ENCODE data around the gene CCKAR.
"Not testable (repeated sequence)": the region's sequence is repeated elsewhere in the genome, so short reads cannot be mapped to it uniquely, and the experiment has no call there.

The CCKAR gene

GRCh38 chr4:26503427-26503826 is 13.1 kb upstream of the CCKAR start:
- H3K4me2 ChIP-seq (ENCODE audit: insufficient read depth, low read length, poor library complexity, severe bottlenecking) = no peak overlapping the region
- no peak overlapping the region for H2BK12ac ChIP-seq (ENCODE audit: low read length)
- H3K18ac ChIP-seq (ENCODE audit: low read length) = no peak overlapping the region
- no peak overlapping the region for H3K23ac ChIP-seq (ENCODE audit: low read depth, low read length, poor library complexity)
- H4K91ac ChIP-seq (ENCODE audit: low read depth, low read length, poor library complexity) = no peak overlapping the region
- H3K27me3 ChIP-seq (ENCODE audit: control insufficient read depth in 3 of 3, insufficient read depth in 3 of 3, low read depth in 1 of 3, low read length in 3 of 3) = peaks cover 0 to 6% (median 0%) of the 10 kb centered on the region in 3 experiments
- no peak overlapping the region for H2AFZ ChIP-seq (ENCODE audit: low read length)
- no peak overlapping the region for H2BK120ac ChIP-seq (ENCODE audit: low read depth, low read length)
- DNase-seq (ENCODE audit: low spot score) = no peak
- peak overlapping the region; percentile 18 for H2AK5ac ChIP-seq (ENCODE audit: low read depth, low read length)
- no peak overlapping the region for H2BK5ac ChIP-seq (ENCODE audit: low read length)
- no peak overlapping the region for H2BK15ac ChIP-seq (ENCODE audit: low read length)
- no peak overlapping the region for H3K27ac ChIP-seq (replicated peaks; ENCODE audit: low read length)
- no peaks in the 10 kb centered on the region for H3K36me3 ChIP-seq (replicated peaks in 1 of 2; ENCODE audit: control insufficient read depth in 2 of 2, insufficient read depth in 2 of 2, low read length in 2 of 2)
- no CpG with 5 or more reads among the region's 5 CpGs for WGBS, 2 donors (ENCODE audit: extremely low coverage in 2 of 2, insufficient read length in 2 of 2, insufficient replicate concordance in 1 of 2)
- no peak overlapping the region for H3K14ac ChIP-seq (ENCODE audit: low read length)
- H3K9me3 ChIP-seq (replicated peaks in 1 of 2; ENCODE audit: control insufficient read depth in 2 of 2, insufficient read depth in 1 of 2, low read depth in 1 of 2, low read length in 2 of 2) = peaks cover 2 to 6% of the 10 kb centered on the region in 2 donors
- no peak overlapping the region for H4K8ac ChIP-seq (ENCODE audit: low read depth, low read length)
- H3K4me3 ChIP-seq (ENCODE audit: low read length in 2 of 2) = no peak overlapping the region
- no peaks in the 10 kb centered on the region for H3K79me1 ChIP-seq (ENCODE audit: low read depth, low read length)
- no peak overlapping the region for H3K4ac ChIP-seq (ENCODE audit: low read length)
- no peak overlapping the region for H3K9ac ChIP-seq (ENCODE audit: low read depth, low read length, poor library complexity)
- H3K4me1 ChIP-seq (ENCODE audit: control insufficient read depth in 2 of 2, insufficient read depth in 1 of 2, low read depth in 1 of 2, low read length in 2 of 2) = no peaks in the 10 kb centered on the region

GRCh38 chr4:26500565-26500999 is 10.3 kb upstream of the CCKAR start:
- not testable (repeated sequence) for H2AK5ac ChIP-seq (ENCODE audit: low read depth, low read length); H3K14ac ChIP-seq (ENCODE audit: low read length); H3K4me3 ChIP-seq (ENCODE audit: low read length in 2 of 2); DNase-seq (ENCODE audit: low spot score); H2BK120ac ChIP-seq (ENCODE audit: low read depth, low read length); H4K91ac ChIP-seq (ENCODE audit: low read depth, low read length, poor library complexity); H3K27ac ChIP-seq (replicated peaks; ENCODE audit: low read length); H3K9me3 ChIP-seq (replicated peaks in 1 of 2; ENCODE audit: control insufficient read depth in 2 of 2, insufficient read depth in 1 of 2, low read depth in 1 of 2, low read length in 2 of 2); H2BK5ac ChIP-seq (ENCODE audit: low read length); H3K9ac ChIP-seq (ENCODE audit: low read depth, low read length, poor library complexity); H3K79me1 ChIP-seq (ENCODE audit: low read depth, low read length); H3K36me3 ChIP-seq (replicated peaks in 1 of 2; ENCODE audit: control insufficient read depth in 2 of 2, insufficient read depth in 2 of 2, low read length in 2 of 2); H2BK15ac ChIP-seq (ENCODE audit: low read length); H3K4me1 ChIP-seq (ENCODE audit: control insufficient read depth in 2 of 2, insufficient read depth in 1 of 2, low read depth in 1 of 2, low read length in 2 of 2); H3K4me2 ChIP-seq (ENCODE audit: insufficient read depth, low read length, poor library complexity, severe bottlenecking); H3K4ac ChIP-seq (ENCODE audit: low read length); H2AFZ ChIP-seq (ENCODE audit: low read length); H3K27me3 ChIP-seq (ENCODE audit: control insufficient read depth in 3 of 3, insufficient read depth in 3 of 3, low read depth in 1 of 3, low read length in 3 of 3); H4K8ac ChIP-seq (ENCODE audit: low read depth, low read length); H3K23ac ChIP-seq (ENCODE audit: low read depth, low read length, poor library complexity); H3K18ac ChIP-seq (ENCODE audit: low read length); H2BK12ac ChIP-seq (ENCODE audit: low read length)
- WGBS, 2 donors (ENCODE audit: extremely low coverage in 2 of 2, insufficient read length in 2 of 2, insufficient replicate concordance in 1 of 2) = no CpG with 5 or more reads among the region's 9 CpGs

- H3K36me3 ChIP-seq (replicated peaks in 1 of 2; ENCODE audit: control insufficient read depth in 2 of 2, insufficient read depth in 2 of 2, low read length in 2 of 2) = no peaks in the 10 kb centered on the region
- DNase-seq (ENCODE audit: low spot score) = no peak
- H4K91ac ChIP-seq (ENCODE audit: low read depth, low read length, poor library complexity) = no peak overlapping the region
- no peak overlapping the region for H3K9ac ChIP-seq (ENCODE audit: low read depth, low read length, poor library complexity)
- H2BK5ac ChIP-seq (ENCODE audit: low read length) = no peak overlapping the region
- no peak overlapping the region for H3K4ac ChIP-seq (ENCODE audit: low read length)
- no peaks in the 10 kb centered on the region for H3K79me1 ChIP-seq (ENCODE audit: low read depth, low read length)
- no peak overlapping the region for H4K8ac ChIP-seq (ENCODE audit: low read depth, low read length)
- H3K14ac ChIP-seq (ENCODE audit: low read length) = no peak overlapping the region
- H2BK15ac ChIP-seq (ENCODE audit: low read length) = no peak overlapping the region
- H3K27ac ChIP-seq (replicated peaks; ENCODE audit: low read length) = no peak overlapping the region
- no peak overlapping the region for H2AK5ac ChIP-seq (ENCODE audit: low read depth, low read length)
- H3K23ac ChIP-seq (ENCODE audit: low read depth, low read length, poor library complexity) = no peak overlapping the region
- H2BK120ac ChIP-seq (ENCODE audit: low read depth, low read length) = no peak overlapping the region
- no peaks in the 10 kb centered on the region for H3K27me3 ChIP-seq (ENCODE audit: control insufficient read depth in 3 of 3, insufficient read depth in 3 of 3, low read depth in 1 of 3, low read length in 3 of 3)
- H3K4me2 ChIP-seq (ENCODE audit: insufficient read depth, low read length, poor library complexity, severe bottlenecking) = no peak overlapping the region
- H3K4me1 ChIP-seq (ENCODE audit: control insufficient read depth in 2 of 2, insufficient read depth in 1 of 2, low read depth in 1 of 2, low read length in 2 of 2) = no peaks in the 10 kb centered on the region
- H3K18ac ChIP-seq (ENCODE audit: low read length) = no peak overlapping the region
- WGBS, 2 donors (ENCODE audit: extremely low coverage in 2 of 2, insufficient read length in 2 of 2, insufficient replicate concordance in 1 of 2) = no CpG with 5 or more reads among the region's 8 CpGs
- no peak overlapping the region for H3K4me3 ChIP-seq (ENCODE audit: low read length in 2 of 2)
- H2AFZ ChIP-seq (ENCODE audit: low read length) = no peak overlapping the region
- H2BK12ac ChIP-seq (ENCODE audit: low read length) = no peak overlapping the region
- H3K9me3 ChIP-seq (replicated peaks in 1 of 2; ENCODE audit: control insufficient read depth in 2 of 2, insufficient read depth in 1 of 2, low read depth in 1 of 2, low read length in 2 of 2) = peaks cover 2 to 6% of the 10 kb centered on the region in 2 donors
These were observed 6.0 kb upstream of the CCKAR start for GRCh38 chr4:26496207-26496783.

GRCh38 chr4:26493461-26493860 is 3.2 kb upstream of the CCKAR start:
- Histone ChIP-seq H3K4me3 (ENCODE audit: low read length in 2 of 2) (no peak overlapping the region), H2AFZ (ENCODE audit: low read length) (no peak overlapping the region), H3K36me3 (replicated peaks in 1 of 2; ENCODE audit: control insufficient read depth in 2 of 2, insufficient read depth in 2 of 2, low read length in 2 of 2) (no peaks in the 10 kb centered on the region), H3K9me3 (replicated peaks in 1 of 2; ENCODE audit: control insufficient read depth in 2 of 2, insufficient read depth in 1 of 2, low read depth in 1 of 2, low read length in 2 of 2) (no peaks in the 10 kb centered on the region), H2BK5ac (ENCODE audit: low read length) (no peak overlapping the region), H3K23ac (ENCODE audit: low read depth, low read length, poor library complexity) (no peak overlapping the region), H3K18ac (ENCODE audit: low read length) (no peak overlapping the region), H2BK15ac (ENCODE audit: low read length) (no peak overlapping the region), H3K27me3 (ENCODE audit: control insufficient read depth in 3 of 3, insufficient read depth in 3 of 3, low read depth in 1 of 3, low read length in 3 of 3) (peaks cover 0 to 11% (median 0%) of the 10 kb centered on the region in 3 experiments), H2AK5ac (ENCODE audit: low read depth, low read length) (no peak overlapping the region), H3K4me1 (ENCODE audit: control insufficient read depth in 2 of 2, insufficient read depth in 1 of 2, low read depth in 1 of 2, low read length in 2 of 2) (peaks cover 0 to 11% of the 10 kb centered on the region in 2 donors), H3K9ac (ENCODE audit: low read depth, low read length, poor library complexity) (no peak overlapping the region), H4K91ac (ENCODE audit: low read depth, low read length, poor library complexity) (no peak overlapping the region), H3K4ac (ENCODE audit: low read length) (no peak overlapping the region), H3K79me1 (ENCODE audit: low read depth, low read length) (no peaks in the 10 kb centered on the region), H2BK120ac (ENCODE audit: low read depth, low read length) (no peak overlapping the region), H3K4me2 (ENCODE audit: insufficient read depth, low read length, poor library complexity, severe bottlenecking) (no peak overlapping the region), H3K14ac (ENCODE audit: low read length) (no peak overlapping the region), H4K8ac (ENCODE audit: low read depth, low read length) (no peak overlapping the region), H3K27ac (replicated peaks; ENCODE audit: low read length) (no peak overlapping the region), H2BK12ac (ENCODE audit: low read length) (no peak overlapping the region)
- no CpG with 5 or more reads among the region's 4 CpGs for WGBS, 2 donors (ENCODE audit: extremely low coverage in 2 of 2, insufficient read length in 2 of 2, insufficient replicate concordance in 1 of 2)
- DNase-seq (ENCODE audit: low spot score) = no peak

All from neuronal stem cell (in vitro differentiated cells).